LoVo (cell line): ENCODE data around the gene TUBA3D.
A peak's percentile ranks its signal among the peaks of the same experiment; 100 is the strongest.
"Not testable (repeated sequence)": the region's sequence is repeated elsewhere in the genome, so short reads cannot be mapped to it uniquely, and the experiment has no call there.

Experiments
- DNase-seq: peaks from one replicate; pipeline ENCODE4 v3.0.0-alpha.2; 2016; ENCODE audit warnings: low spot score

The TUBA3D gene

GRCh38 chr2:131514408-131515166 is 38.7 kb downstream of the TUBA3D start:
- DNase-seq, result not testable (repeated sequence)

- not testable (repeated sequence) for DNase-seq
Measured at GRCh38 chr2:131515235-131515634, 39.3 kb downstream of the TUBA3D start.

- no peak for DNase-seq
Measured at GRCh38 chr2:131516011-131516410, 40.1 kb downstream of the TUBA3D start.

- not testable (repeated sequence) for DNase-seq
Measured at GRCh38 chr2:131516621-131517020, 40.7 kb downstream of the TUBA3D start.

GRCh38 chr2:131517106-131517831 is 41.4 kb downstream of the TUBA3D start:
- no peak for DNase-seq

GRCh38 chr2:131517856-131518255 is 41.9 kb downstream of the TUBA3D start:
- not testable (repeated sequence) for DNase-seq

- not testable (repeated sequence) for DNase-seq
Measured at GRCh38 chr2:131518531-131518930, 42.6 kb downstream of the TUBA3D start.

GRCh38 chr2:131519466-131519865 is 43.5 kb downstream of the TUBA3D start:
- DNase-seq, result no peak

- DNase-seq, result not testable (repeated sequence)
Measured at GRCh38 chr2:131519871-131520470, 44.1 kb downstream of the TUBA3D start.

GRCh38 chr2:131520526-131520925 is 44.6 kb downstream of the TUBA3D start:
- DNase-seq, result no peak

GRCh38 chr2:131521524-131521923 is 45.6 kb downstream of the TUBA3D start:
- not testable (repeated sequence) for DNase-seq

GRCh38 chr2:131521961-131522781 is 46.3 kb downstream of the TUBA3D start:
- no peak for DNase-seq

GRCh38 chr2:131525256-131525655 is 49.3 kb downstream of the TUBA3D start:
- DNase-seq, result not testable (repeated sequence)

- peak; percentile 59 for DNase-seq
Measured at GRCh38 chr2:131527131-131528001, 51.4 kb downstream of the TUBA3D start, which contains the start of gene CCDC74A. Gene CCDC74A, plus strand, starts transcription at chr2:131527888. Its CDS starts 83 bp downstream, at chr2:131527971.

GRCh38 chr2:131528981-131529863 is 53.3 kb downstream of the TUBA3D start:
- DNase-seq, result not testable (repeated sequence)

GRCh38 chr2:131529864-131530445 is 54.0 kb downstream of the TUBA3D start:
- DNase-seq, result not testable (repeated sequence)

GRCh38 chr2:131530626-131531344 is 54.9 kb downstream of the TUBA3D start:
- DNase-seq, result not testable (repeated sequence)

GRCh38 chr2:131531547-131532185 is 55.7 kb downstream of the TUBA3D start:
- not testable (repeated sequence) for DNase-seq
